Measurements from ENCODE around the gene CEBPA. TPM values are rescaled to one million over a fixed set of nuclear protein-coding genes. Genes with fewer than 3 reads are reported as not detected.

CEBPA gene
- total RNA-seq, 2 experiments from 2014 or later: 0.11 TPM; not detected in 1

GRCh38 chr19:33270769-33271168 is 31.6 kb downstream of the CEBPA start:
- H3K27ac Mint-ChIP-seq: no peak overlapping the region
- no peaks in the 10 kb centered on the region for H3K36me3 Mint-ChIP-seq (ENCODE audit: low read depth)
- H3K4me3 Mint-ChIP-seq: no peak overlapping the region
- CTCF ChIA-PET: no interaction called here
- no peaks in the 10 kb centered on the region for H3K27me3 Mint-ChIP-seq (ENCODE audit: low read depth)
- no peak for DNase-seq
- peaks cover 5% of the 10 kb centered on the region for H3K4me1 Mint-ChIP-seq (ENCODE audit: low read depth)
- no peaks in the 10 kb centered on the region for H3K9me3 Mint-ChIP-seq (ENCODE audit: insufficient read depth)
- no peak for ATAC-seq
- POLR2A ChIA-PET: no interaction called here

- H3K4me3 Mint-ChIP-seq: no peak overlapping the region
- ATAC-seq (no peak), DNase-seq (no peak)
- H3K36me3 Mint-ChIP-seq (ENCODE audit: low read depth): no peaks in the 10 kb centered on the region
- H3K27ac Mint-ChIP-seq: no peak overlapping the region
- POLR2A ChIA-PET: no interaction called here
- H3K27me3 Mint-ChIP-seq (ENCODE audit: low read depth): no peaks in the 10 kb centered on the region
- CTCF ChIA-PET: no interaction called here
- H3K9me3 Mint-ChIP-seq (ENCODE audit: insufficient read depth): no peaks in the 10 kb centered on the region
- peaks cover 1% of the 10 kb centered on the region for H3K4me1 Mint-ChIP-seq (ENCODE audit: low read depth)
These were observed 33.3 kb downstream of the CEBPA start for GRCh38 chr19:33269016-33269415.

- H3K27ac Mint-ChIP-seq: no peak overlapping the region
- ATAC-seq (no peak), DNase-seq (no peak)
- CTCF ChIA-PET: no interaction called here
- H3K9me3 Mint-ChIP-seq (ENCODE audit: insufficient read depth): no peaks in the 10 kb centered on the region
- H3K4me1 Mint-ChIP-seq (ENCODE audit: low read depth): no peaks in the 10 kb centered on the region
- no peaks in the 10 kb centered on the region for H3K36me3 Mint-ChIP-seq (ENCODE audit: low read depth)
- H3K4me3 Mint-ChIP-seq: no peak overlapping the region
- POLR2A ChIA-PET: no interaction called here
- no peaks in the 10 kb centered on the region for H3K27me3 Mint-ChIP-seq (ENCODE audit: low read depth)
These were observed 34.0 kb downstream of the CEBPA start for GRCh38 chr19:33268162-33268991.

GRCh38 chr19:33267706-33268105 is 34.6 kb downstream of the CEBPA start:
- ATAC-seq: no peak
- no peaks in the 10 kb centered on the region for H3K4me1 Mint-ChIP-seq (ENCODE audit: low read depth)
- H3K9me3 Mint-ChIP-seq (ENCODE audit: insufficient read depth): no peaks in the 10 kb centered on the region
- POLR2A ChIA-PET: no interaction called here
- H3K27ac Mint-ChIP-seq: no peak overlapping the region
- DNase-seq: no peak
- H3K27me3 Mint-ChIP-seq (ENCODE audit: low read depth): no peaks in the 10 kb centered on the region
- H3K4me3 Mint-ChIP-seq: no peak overlapping the region
- CTCF ChIA-PET: no interaction called here
- no peaks in the 10 kb centered on the region for H3K36me3 Mint-ChIP-seq (ENCODE audit: low read depth)

- peaks cover 2% of the 10 kb centered on the region for H3K27me3 Mint-ChIP-seq (ENCODE audit: low read depth)
- CTCF ChIA-PET: no interaction called here
- H3K4me3 Mint-ChIP-seq: no peak overlapping the region
- no peak for ATAC-seq
- H3K27ac Mint-ChIP-seq: no peak overlapping the region
- DNase-seq: no peak
- no peaks in the 10 kb centered on the region for H3K9me3 Mint-ChIP-seq (ENCODE audit: insufficient read depth)
- H3K4me1 Mint-ChIP-seq (ENCODE audit: low read depth): peaks cover 2% of the 10 kb centered on the region
- POLR2A ChIA-PET: no interaction called here
- H3K36me3 Mint-ChIP-seq (ENCODE audit: low read depth): no peaks in the 10 kb centered on the region
These were observed 35.3 kb downstream of the CEBPA start for GRCh38 chr19:33266974-33267484.

GRCh38 chr19:33264881-33265445 is 37.4 kb downstream of the CEBPA start:
- H3K9me3 Mint-ChIP-seq (ENCODE audit: insufficient read depth): no peaks in the 10 kb centered on the region
- no peak for ATAC-seq
- DNase-seq: no peak
- no peak overlapping the region for H3K4me3 Mint-ChIP-seq
- H3K4me1 Mint-ChIP-seq (ENCODE audit: low read depth): peaks cover 22% of the 10 kb centered on the region
- H3K27ac Mint-ChIP-seq: no peak overlapping the region
- peaks cover 2% of the 10 kb centered on the region for H3K27me3 Mint-ChIP-seq (ENCODE audit: low read depth)
- ChIA-PET CTCF (no interaction called here), POLR2A (no interaction called here)
- no peaks in the 10 kb centered on the region for H3K36me3 Mint-ChIP-seq (ENCODE audit: low read depth)

GRCh38 chr19:33263325-33264023 is 38.9 kb downstream of the CEBPA start:
- ChIA-PET POLR2A (no interaction called here), CTCF (no interaction called here)
- Mint-ChIP-seq H3K27me3 (ENCODE audit: low read depth) (peaks cover 2% of the 10 kb centered on the region), H3K36me3 (ENCODE audit: low read depth) (no peaks in the 10 kb centered on the region), H3K4me3 (no peak overlapping the region), H3K27ac (no peak overlapping the region), H3K9me3 (ENCODE audit: insufficient read depth) (no peaks in the 10 kb centered on the region), H3K4me1 (ENCODE audit: low read depth) (peaks cover 23% of the 10 kb centered on the region)
- DNase-seq: no peak
- no peak for ATAC-seq

- CTCF ChIA-PET: interaction anchor here (1.0 to 1.1 kb wide), 2 partner anchors 112 to 145 kb away, joined by 3 read pairs; partner anchors contain the start of gene CEBPG
- POLR2A ChIA-PET: interaction anchor here (0.6 to 1.1 kb wide), 2 partner anchors 19 to 89 kb away, joined by 3 read pairs; no protein-coding TSS in a partner anchor
- no peak overlapping the region for H3K4me3 Mint-ChIP-seq
These were observed 40.7 kb downstream of the CEBPA start for GRCh38 chr19:33261511-33262189.

GRCh38 chr19:33260628-33261418 is 41.5 kb downstream of the CEBPA start:
- POLR2A ChIA-PET: interaction anchor here (1.1 kb wide), 1 partner anchor 20 kb away, joined by 3 read pairs; no protein-coding TSS in a partner anchor
- Mint-ChIP-seq H3K4me3 (peak overlapping the region; percentile 10), H3K36me3 (ENCODE audit: low read depth) (no peaks in the 10 kb centered on the region), H3K27me3 (ENCODE audit: low read depth) (peaks cover 8% of the 10 kb centered on the region), H3K4me1 (ENCODE audit: low read depth) (peaks cover 23% of the 10 kb centered on the region), H3K27ac (peak overlapping the region; percentile 71), H3K9me3 (ENCODE audit: insufficient read depth) (no peaks in the 10 kb centered on the region)
- CTCF ChIA-PET: interaction anchor here (1.0 to 1.1 kb wide), 2 partner anchors 113 to 146 kb away, joined by 3 read pairs; partner anchors contain the start of gene CEBPG
- ATAC-seq (peak; percentile 77), DNase-seq (peak; percentile 40)

More at GRCh38 chr19:33261511-33262189, 40.7 kb downstream of the CEBPA start:
- ATAC-seq (peak; percentile 28), DNase-seq (no peak)
- Mint-ChIP-seq H3K27me3 (ENCODE audit: low read depth) (peaks cover 8% of the 10 kb centered on the region), H3K36me3 (ENCODE audit: low read depth) (no peaks in the 10 kb centered on the region), H3K4me1 (ENCODE audit: low read depth) (peaks cover 23% of the 10 kb centered on the region), H3K9me3 (ENCODE audit: insufficient read depth) (no peaks in the 10 kb centered on the region), H3K27ac (no peak overlapping the region)

- no peak for ATAC-seq
- Mint-ChIP-seq H3K36me3 (ENCODE audit: low read depth) (no peaks in the 10 kb centered on the region), H3K9me3 (ENCODE audit: insufficient read depth) (no peaks in the 10 kb centered on the region), H3K27ac (no peak overlapping the region), H3K4me1 (ENCODE audit: low read depth) (peaks cover 23% of the 10 kb centered on the region), H3K4me3 (no peak overlapping the region), H3K27me3 (ENCODE audit: low read depth) (peaks cover 8% of the 10 kb centered on the region)
- ChIA-PET CTCF (interaction anchor here (1.1 kb wide), 1 partner anchor 18 kb away, joined by 3 read pairs; no protein-coding TSS in a partner anchor), POLR2A (interaction anchor here (0.6 kb wide), 1 partner anchor 854 kb away, joined by 3 read pairs; the partner anchor contains the start of gene DPY19L3)
- DNase-seq: no peak
These were observed 42.8 kb downstream of the CEBPA start for GRCh38 chr19:33259539-33259938.

GRCh38 chr19:33257828-33258227 is 44.5 kb downstream of the CEBPA start:
- H3K4me1 Mint-ChIP-seq (ENCODE audit: low read depth): peaks cover 23% of the 10 kb centered on the region
- peaks cover 8% of the 10 kb centered on the region for H3K27me3 Mint-ChIP-seq (ENCODE audit: low read depth)
- no peak overlapping the region for H3K27ac Mint-ChIP-seq
- H3K4me3 Mint-ChIP-seq: no peak overlapping the region
- H3K36me3 Mint-ChIP-seq (ENCODE audit: low read depth): no peaks in the 10 kb centered on the region
- DNase-seq (no peak), ATAC-seq (no peak)
- CTCF ChIA-PET: interaction anchor here (0.9 kb wide), 1 partner anchor 74 kb away, joined by 4 read pairs; no protein-coding TSS in a partner anchor
- POLR2A ChIA-PET: interaction anchor here (0.6 kb wide), 1 partner anchor 1160 kb away, joined by 3 read pairs; no protein-coding TSS in a partner anchor
- H3K9me3 Mint-ChIP-seq (ENCODE audit: insufficient read depth): no peaks in the 10 kb centered on the region
